Nucleus accumbens (tissue), 56 donors: ENCODE results near the gene GEN1.
A peak's percentile ranks its signal among the peaks of the same experiment; 100 is the strongest.

Experiments
- DNase-seq, 56 donors: peaks; one replicate each; lab custom pipeline; 2025; lab: John Stamatoyannopoulos, UW

The GEN1 gene

DNA sequence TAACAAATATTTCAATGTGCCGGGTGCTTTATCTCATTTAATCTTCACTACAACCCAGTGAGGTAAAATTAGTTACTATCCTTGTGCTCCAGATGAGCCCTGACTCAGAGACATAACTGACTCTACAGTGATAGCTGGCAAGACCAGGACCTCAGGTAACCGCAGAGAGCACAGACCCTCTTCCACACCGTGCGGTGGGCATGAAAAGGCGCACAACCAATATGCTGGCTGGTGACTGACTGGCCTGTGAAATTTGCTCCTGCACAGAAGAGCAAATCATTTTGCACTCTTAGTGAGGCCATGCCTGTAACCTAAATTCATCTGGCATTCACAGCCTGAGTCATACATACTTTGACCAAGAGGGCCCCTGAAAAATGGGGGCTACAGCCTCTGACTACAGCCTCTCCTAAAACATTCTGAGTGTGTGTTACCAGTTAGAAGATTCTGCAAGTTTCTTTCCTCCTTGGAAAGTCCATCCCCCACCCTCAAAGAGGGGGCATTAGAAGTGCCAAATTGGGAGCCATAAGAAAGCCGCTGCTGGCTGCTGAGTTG lies 39.9 kb downstream of the GEN1 start:
- no peak for DNase-seq

DNA sequence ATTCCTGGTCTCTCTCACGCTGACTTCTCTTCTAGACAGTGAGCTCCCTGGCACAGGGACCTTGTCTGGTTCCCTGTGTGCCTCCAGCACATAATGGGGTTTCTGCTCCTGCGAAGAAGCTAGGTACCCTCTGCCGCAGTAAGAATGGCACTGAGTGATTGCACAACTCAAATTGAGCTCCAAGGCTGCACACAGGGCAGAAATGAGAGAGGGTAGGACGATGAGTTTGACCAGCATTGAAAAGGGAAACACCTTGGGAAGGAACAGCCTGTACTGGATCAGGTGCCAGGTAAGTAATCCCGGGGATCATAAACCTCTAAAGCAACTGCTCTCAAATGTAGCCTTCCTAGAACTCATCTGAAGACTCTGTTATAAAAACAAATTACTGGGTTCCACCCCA lies 41.4 kb downstream of the GEN1 start:
- no peak for DNase-seq

DNA sequence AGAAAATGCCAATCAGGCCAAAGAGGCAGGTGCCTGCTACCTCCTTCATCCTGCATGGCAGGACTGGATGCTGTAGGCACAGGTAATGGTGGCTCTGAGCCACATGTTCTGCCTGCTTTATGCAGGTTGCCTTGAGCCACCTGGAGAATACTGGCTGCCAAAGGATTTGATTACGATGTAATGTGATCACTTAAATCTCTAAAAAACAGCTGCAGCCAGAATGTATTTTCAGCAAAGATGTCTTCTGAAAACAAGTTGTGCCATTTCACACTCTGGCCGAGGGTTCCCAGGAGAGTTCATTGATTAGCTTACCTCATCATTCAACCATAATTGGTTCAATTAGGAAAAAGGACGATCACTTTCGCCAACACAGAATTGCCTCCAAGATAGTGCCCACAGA lies 44.4 kb downstream of the GEN1 start:
- DNase-seq: no peak

DNA sequence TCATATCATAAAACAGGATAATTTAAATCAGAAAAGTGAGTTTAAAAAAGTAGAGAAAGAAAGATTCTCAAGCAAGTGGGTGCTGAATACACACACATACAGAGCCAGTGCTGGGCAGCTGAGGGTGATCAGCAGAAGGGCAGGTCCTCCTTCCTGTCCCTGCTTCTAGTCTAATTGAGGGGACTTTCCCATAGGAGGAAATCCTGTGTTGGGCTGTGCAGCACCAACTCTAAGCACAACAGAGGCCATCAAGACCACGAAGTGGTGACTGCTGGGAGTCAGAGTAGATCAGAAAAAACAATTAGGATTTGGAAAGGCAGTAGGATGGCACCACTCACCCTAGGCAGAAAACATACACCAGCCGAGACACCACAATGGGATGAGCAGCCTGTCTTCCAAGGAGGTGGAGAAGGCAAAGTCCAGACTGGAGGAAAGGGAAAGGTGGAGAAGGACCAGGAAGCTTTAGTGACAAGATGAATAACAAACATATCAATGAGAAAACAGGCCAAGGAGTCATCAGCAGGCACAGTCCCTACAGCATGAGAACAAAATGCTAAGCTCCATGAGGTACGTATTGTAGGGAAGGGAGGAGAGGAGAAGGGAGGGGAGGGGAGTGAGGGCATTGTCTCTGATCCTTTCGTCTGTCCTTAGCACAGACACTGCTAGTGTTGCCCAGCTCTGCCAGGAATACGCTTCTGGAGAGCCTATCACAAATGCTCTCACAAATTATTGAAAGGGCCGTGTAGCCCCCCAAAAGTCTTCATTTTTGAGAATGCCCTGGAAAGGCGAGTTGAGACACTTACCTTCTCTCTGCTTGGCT lies 45.6 kb downstream of the GEN1 start:
- no peak for DNase-seq

DNA sequence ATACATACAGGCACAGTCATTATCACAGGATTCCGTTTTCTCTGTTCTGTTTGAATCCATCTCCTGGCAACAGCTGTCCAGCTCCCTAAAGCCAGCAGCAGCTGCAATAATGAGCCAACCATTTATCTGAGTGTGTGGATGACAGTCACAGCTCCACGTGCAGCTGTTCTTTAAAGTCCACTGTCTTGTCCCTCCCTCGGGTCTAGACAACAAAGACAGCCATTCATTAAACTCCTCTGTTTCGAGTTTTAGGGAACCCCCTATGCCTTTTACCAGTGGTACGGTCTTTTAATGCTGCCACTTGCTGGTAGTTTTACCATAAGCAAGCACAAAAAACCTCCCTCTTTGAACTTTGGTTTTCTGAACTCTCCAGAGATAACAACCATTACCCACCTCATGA lies 46.3 kb downstream of the GEN1 start:
- peak in 18 of 56 donors; percentile 1 to 47 (median 6) for DNase-seq

DNA sequence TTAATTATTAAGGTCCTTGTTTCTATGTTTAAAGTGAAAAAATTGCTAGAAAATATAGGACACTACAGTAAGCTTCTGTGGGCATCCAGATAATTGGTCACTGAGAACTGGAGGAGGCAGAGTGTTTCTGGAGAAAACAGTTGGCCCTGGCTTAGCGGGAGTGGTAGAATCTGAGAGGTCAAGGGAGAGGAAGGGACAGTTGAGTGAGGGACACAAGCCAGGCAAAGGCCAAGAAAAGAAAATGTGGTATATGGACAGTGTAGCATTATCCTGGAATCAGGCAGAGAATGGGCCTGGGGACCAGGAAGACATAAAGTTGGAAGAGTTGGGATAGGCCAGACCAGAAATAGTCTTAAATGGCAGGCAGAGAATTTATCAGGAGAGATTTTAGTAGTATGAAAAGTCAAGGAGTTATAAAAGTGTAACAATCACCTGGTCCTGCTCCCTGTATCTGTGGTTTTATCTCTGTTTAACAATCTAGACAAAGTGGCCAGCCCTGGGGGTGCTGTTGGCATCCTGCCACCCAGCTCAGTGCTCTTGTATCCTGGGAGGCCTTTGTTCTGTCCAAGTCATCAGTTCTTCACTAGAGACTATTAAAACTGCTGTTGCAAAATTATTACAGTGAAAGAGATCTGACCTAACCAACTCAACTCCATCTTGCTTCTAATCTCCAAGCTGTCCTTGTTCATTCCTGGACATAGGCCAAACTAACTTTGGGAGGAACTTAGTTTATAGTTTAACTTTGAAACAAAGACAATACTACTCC lies 46.9 kb downstream of the GEN1 start:
- DNase-seq: no peak

DNA sequence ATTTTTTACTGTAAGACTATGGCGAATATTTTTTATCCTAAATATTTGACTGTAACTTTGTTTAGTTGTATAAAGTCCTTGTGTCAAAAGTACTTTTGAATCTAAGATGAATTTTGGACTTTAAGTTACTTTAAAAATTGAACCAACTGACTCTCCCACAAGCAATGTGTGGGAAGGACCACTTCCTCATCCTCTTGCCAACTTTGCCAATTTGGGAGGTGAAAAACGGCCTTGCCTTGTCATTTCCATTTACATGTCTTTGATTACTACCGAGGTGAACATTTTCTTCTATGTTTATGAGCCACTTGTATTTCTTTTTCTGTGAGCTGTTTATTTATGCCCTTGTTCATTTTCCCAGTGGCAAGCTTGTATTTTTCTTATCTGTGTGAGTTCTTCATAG lies 49.6 kb downstream of the GEN1 start:
- no peak for DNase-seq

DNA sequence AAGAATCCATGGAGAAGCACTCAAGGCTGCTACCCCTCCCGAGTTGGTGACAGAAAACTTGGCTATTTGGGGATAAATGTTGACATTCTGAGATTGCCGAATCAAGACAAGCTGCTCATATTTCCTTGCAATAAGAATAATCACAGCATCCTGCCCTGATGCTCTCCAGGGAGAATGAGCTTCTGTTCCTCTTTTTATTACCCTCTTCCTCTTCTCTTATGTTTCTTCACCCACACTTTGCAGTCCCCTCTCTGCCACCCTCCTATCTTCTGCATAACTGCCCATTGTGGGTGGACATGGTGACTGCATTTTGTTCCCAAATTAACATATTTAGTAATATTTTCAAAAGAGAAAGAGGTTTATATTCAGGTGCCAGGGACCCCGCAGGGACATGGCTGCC lies 50.4 kb downstream of the GEN1 start:
- DNase-seq: no peak

DNA sequence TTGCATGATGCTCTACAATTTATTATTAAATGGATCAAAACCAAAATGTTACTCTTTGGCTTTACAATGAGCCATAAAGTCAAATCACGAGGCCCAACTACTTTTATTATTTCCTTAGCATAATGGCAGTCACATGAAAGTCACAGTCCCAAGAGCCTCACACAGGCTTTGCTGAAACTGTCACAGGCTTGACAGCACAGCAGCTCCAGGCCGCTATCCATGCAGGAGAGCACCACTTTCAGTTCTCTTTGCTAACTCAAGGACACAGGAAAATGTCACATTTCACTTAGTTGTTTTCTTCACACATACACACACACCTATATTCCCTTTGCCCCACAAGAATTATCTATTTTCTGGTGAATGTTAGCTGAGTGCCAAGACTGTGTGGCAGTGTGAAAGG lies 51.2 kb downstream of the GEN1 start:
- DNase-seq: no peak

DNA sequence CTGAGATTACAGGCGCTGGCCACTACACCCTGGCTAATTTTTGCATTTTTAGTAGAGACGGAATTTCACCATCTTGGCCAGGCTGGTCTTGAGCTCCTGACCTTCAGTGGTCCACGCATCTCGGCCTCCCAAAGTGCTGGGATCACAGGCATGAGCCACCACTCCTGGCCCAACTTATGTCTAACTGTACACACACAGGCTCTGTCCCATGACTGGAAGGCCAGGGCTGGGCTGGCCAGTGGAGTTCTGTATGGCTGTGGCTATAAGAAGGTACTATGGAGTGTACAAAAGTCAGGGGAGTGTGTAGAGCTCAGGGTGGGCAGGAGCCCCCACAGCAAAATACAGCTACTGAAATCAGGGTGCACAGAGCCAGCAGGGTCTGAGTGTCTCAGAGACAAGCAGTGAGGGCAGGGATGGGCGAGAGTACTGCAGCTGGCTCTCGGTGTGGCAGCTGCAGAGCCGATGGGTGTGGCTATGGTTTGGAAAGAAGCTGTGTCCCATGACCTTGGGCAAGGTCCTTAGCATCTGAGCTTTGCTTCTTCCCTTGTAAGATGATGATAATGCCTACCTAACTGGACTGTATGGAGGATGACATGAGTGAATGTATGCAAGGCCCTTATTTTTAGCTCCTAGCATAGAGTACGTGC lies 51.9 kb downstream of the GEN1 start:
- no peak for DNase-seq

DNA sequence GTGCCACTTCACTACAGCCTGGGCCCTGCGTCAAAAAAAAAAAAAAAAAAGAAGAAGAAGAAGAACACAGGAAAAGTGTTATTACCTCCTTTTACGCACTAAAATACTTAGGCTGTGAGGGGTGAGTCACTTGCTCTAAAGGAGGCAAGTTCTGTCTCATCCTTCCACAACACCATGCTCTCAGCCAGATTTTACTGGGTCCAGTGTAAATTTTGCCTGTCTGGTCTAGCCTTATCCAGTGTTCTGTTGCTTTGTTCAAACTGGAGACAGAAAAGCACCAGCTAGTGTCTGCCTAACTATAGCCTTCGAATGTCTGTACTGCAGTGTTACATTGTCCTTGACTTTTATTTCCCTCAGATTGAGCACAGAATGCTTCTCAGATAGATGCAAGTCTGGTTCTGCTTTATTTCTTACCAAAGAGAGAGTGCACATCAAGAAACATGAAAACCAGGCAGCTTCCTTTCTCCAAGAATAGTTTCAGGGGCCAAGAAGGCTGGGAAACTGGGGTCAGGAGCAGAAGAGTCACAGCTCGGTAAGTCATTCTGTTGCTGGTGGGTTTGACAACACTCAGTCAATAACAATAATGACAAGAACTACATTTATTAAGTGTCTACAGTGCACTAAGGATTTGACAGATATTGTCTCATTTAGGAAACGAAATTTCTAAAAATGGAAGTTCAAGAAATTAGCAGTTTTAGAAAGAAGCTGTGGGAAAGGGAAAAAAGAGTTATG lies 59.2 kb downstream of the GEN1 start:
- no peak for DNase-seq

DNA sequence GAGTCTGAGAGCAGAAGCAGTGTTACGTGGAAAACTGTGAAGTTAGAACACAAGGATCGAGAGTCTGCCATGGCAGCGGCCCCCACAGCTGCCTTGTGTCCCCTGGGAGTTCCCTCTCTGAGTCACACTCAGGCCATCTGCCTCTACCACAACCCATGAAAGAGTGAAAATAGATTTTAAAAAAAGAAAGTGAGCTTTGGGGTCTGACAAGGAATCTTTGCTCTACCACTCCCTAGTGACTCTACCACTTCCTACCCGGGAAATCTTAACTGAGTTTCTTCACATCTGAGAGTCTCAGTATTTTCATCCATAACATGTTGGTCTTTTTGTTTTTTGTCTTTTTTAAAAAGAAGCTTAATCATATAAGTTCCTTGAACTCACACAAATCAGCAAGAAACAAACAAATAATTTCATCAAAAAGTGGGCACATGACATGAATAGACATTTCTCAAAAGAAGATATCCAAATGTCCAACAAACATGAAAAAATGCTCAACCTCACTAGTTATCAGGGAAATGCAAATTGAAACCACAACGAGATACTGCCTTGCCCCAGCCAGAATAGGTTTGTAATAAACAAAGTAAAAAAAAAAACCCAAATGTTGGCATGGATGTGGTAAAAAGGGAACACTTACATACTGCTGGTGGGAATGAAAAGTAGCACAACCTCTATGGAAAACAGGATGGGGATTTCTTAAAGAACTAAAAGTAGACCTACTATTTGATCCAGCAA lies 60.0 kb downstream of the GEN1 start:
- DNase-seq: no peak

DNA sequence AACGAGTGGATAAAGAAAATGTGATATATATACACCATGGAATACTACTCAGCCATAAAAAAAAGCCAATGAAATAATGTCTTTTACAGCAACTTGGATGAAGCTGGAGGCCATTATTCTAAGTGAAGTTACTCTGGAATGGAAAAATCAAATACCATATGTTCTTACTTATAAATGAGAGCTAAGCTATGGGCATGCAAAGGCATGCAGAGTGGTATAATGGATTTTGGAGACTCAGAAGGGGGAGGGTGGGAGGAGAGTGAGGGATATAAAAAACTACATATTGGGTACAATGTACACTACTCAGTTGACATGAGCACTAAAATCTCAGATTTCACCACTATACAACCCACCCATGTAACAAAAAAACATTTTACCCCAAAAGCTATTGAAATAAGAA lies 60.7 kb downstream of the GEN1 start:
- no peak for DNase-seq

DNA sequence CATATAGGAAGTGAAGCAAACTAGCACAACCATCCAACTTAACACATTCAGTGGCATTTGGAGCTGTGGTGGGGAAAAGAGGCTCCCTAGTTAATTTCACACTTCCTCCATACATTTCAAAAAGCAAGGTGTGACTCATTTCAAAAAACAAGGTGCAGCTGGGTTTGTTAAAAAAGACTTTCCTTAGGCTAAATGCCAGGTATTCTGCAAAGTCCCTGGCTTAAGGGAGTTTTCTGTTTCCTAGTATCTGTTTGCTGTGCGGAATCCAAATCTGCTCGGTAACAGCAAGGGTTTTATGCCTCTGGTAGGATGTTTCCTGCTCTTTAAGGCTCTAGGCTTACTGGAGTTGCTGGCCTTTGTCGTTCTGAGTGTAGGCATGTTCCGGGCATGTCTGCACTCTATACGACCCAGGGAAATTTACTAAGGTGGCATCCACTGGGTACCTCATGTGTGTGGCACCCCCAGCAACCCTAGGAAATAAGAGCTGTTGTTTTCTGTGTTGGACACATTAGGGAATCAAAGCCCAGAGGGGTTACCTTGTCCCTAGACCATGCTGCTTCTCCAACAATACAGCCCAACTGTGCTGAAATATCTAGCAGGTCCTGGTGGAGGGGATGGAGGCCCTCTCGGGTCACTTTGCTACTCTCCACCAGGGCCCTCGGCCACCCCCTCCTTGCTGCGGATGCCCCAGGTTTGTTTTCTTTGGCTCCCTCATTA lies 61.7 kb downstream of the GEN1 start:
- DNase-seq: no peak

DNA sequence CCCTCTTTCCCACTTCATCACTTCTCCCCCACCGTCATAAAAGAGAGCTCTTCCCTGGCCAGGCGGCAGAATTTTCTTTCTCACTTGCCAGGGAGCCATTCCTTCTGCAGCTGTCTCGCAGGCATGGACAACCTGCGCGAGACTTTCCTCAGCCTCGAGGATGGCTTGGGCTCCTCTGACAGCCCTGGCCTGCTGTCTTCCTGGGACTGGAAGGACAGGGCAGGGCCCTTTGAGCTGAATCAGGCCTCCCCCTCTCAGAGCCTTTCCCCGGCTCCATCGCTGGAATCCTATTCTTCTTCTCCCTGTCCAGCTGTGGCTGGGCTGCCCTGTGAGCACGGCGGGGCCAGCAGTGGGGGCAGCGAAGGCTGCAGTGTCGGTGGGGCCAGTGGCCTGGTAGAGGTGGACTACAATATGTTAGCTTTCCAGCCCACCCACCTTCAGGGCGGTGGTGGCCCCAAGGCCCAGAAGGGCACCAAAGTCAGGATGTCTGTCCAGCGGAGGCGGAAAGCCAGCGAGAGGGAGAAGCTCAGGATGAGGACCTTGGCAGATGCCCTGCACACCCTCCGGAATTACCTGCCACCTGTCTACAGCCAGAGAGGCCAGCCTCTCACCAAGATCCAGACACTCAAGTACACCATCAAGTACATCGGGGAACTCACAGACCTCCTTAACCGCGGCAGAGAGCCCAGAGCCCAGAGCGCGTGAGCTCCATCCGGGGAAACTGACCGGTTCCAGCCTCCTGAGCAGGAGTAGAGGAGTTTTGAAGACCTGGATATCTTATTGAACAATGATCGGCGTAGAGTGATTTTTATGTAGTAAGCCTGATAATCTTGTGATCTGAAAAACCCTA lies 62.7 kb downstream of the GEN1 start, which contains the start of gene MSGN1:
Gene MSGN1, plus strand, starts transcription at position 65 of the 850 bp plus-strand sequence. Its CDS starts 59 bp downstream, at position 124.
- DNase-seq: no peak

DNA sequence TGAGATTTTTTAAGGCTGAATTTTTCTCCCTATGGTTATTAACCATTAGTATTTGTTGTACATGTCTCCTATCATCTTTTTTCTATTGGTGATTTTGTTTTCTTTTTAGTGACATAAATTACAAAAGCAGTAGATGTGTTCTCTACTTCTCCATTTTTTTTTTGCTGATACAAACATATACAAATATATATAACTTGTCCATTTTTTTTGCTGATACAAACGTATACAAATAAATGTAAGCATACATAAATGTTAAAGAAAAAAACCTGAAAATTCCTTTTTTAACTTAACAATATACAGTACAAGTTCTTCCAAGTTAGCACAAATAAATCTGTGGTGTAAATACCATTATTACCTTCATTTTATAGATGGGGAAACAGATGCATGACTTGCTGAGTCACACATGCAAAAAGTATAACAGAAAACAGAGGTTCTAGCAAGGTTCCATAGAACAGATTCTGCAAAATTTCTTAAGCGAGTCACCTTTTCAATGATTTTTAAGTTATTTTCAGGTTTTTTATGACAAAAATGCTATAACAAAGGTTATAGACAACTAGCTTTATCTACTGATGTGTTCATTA lies 64.4 kb downstream of the GEN1 start:
- no peak for DNase-seq

DNA sequence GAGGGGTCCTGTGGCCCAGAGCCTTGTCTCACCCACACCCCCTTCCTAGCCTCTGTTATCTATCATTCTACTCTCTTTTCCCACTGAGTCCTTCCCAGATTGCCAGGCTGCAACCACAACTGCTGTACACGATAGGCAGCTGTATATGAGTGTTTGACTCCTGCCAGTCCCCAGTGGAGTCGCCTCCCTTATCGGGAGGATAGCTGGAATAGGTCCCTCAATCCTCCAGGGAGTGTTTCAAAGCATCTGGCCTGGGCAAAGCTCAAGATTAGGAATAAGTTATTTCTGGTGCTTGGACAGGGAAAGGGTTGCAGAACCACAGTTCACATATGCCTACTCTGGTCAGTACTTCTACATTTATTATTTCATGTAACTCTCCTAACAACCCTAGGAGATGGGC lies 67.1 kb downstream of the GEN1 start:
- DNase-seq: no peak
